ENCODE results near the gene RASGRP2.

DNA sequence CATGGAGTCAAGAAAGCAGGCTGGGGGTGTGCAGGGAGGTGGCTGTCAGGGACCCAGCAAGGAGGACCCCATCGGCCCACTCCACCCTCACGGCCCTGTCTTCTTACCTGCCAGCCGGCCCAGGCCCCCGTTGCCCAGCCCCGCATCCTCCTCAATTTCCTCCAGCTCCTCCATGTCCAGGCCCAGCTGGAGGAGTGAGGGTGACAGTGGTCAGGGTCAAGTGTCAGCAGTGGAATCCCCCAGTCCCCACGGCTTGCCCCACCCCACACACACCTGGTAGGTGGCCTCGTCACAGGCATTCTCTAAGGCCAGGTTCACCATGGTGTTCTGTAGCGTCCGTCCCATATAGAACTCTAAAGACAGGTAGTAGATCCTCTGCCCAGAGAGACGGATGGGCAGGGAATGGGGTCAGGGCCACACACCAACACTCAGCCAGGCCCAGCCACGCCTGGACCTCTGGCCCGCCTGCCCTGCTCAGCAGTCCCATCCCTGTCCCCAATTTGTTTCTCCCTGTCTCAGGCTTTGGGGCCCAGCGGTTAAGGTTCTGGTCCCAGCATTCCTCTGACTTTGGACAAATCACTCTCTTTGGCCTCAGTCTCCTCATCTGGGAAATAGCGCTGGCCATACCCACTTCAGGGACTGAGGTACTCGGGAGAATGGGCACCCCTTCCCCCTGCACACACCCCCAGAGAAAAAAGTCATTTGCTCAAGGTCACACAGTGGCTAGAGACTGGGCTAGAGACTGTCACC, 14.6 kb upstream of the RASGRP2 start:
- TF ChIP-seq, protein P1, sequence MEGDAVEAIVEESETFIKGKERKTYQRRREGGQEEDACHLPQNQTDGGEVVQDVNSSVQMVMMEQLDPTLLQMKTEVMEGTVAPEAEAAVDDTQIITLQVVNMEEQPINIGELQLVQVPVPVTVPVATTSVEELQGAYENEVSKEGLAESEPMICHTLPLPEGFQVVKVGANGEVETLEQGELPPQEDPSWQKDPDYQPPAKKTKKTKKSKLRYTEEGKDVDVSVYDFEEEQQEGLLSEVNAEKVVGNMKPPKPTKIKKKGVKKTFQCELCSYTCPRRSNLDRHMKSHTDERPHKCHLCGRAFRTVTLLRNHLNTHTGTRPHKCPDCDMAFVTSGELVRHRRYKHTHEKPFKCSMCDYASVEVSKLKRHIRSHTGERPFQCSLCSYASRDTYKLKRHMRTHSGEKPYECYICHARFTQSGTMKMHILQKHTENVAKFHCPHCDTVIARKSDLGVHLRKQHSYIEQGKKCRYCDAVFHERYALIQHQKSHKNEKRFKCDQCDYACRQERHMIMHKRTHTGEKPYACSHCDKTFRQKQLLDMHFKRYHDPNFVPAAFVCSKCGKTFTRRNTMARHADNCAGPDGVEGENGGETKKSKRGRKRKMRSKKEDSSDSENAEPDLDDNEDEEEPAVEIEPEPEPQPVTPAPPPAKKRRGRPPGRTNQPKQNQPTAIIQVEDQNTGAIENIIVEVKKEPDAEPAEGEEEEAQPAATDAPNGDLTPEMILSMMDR (IDR thresholded peaks at IDR 0.05): no peak
- TF ChIP-seq POLR2A (IDR thresholded peaks at IDR 0.05) (no peak), POLR2AphosphoS5 (IDR thresholded peaks at IDR 0.05) (no peak)
